Ovary (tissue), 9 donors: ENCODE data around the gene ARHGEF40. TPM values are rescaled to one million over a fixed set of nuclear protein-coding genes. Genes with fewer than 3 reads are reported as not detected.

Experiments
- DNase-seq, 5 donors: peaks; one replicate each; pipeline ENCODE4 v3.0.0-alpha.2; 2019 to 2020
- H3K27ac ChIP-seq, 2 donors: fragments of 200-600 bp; one replicate each; pipeline versions ENCODE4 v1.5.1 to v1.8.0; 2019 to 2022
- H3K27me3 ChIP-seq: fragments of 200-600 bp; one replicate; pipeline ENCODE4 v1.8.0; 2022
- H3K36me3 ChIP-seq: fragments of 200-600 bp; sonication (generic); one replicate; pipeline ENCODE4 v1.5.1; 2019
- H3K4me1 ChIP-seq: one replicate; pipeline ENCODE4 v1.8.1; 2013; ENCODE audit warnings: mild to moderate bottlenecking, moderate library complexity; ENCODE audit not compliant: insufficient read depth
- H3K4me3 ChIP-seq: fragments of 200-600 bp; sonication (generic); one replicate; pipeline ENCODE4 v1.5.1; 2017
- H3K9me3 ChIP-seq, 2 donors: fragments of 200-600 bp in 1 of 2; sonication (generic) in 1 of 2; one replicate each; pipeline versions ENCODE4 v1.5.1 to v1.8.1; 2013 to 2019; ENCODE audit warnings: mild to moderate bottlenecking in 1 of 2, moderate library complexity in 1 of 2
- CTCF ChIP-seq, 3 donors: fragments of 450-650 bp in 2 of 3; fragments of 200-600 bp in 1 of 3; IDR thresholded peaks; one replicate each; pipeline versions ENCODE4 v1.5.1 to v1.8.0; 2016 to 2022; ENCODE audit warnings: antibody characterized with exemption in 3 of 3, mild to moderate bottlenecking in 1 of 3
- EP300 ChIP-seq: sonication (generic); formaldehyde crosslinking; IDR thresholded peaks from one replicate; pipeline ENCODE4 v1.6.1; 2017; ENCODE audit warnings: antibody characterized with exemption
- POLR2A ChIP-seq: fragments of 450-650 bp; IDR thresholded peaks from one replicate; pipeline ENCODE4 v1.6.1; 2017; ENCODE audit warnings: antibody characterized with exemption, mild to moderate bottlenecking, moderate library complexity
- WGBS, 3 donors: extraction: QIAGEN DNeasy Blood & Tissue Kit in 1 of 3; methylation state at CpG; one replicate each; pipeline versions ENCODE4 v1.1.5 to v1.1.7; 2013 to 2017; 5-methylcytosine and 5-hydroxymethylcytosine counted together
- intact Hi-C, 4 donors: fragments of 100-400 bp; cut with DNase I; formaldehyde crosslinking; loops; one replicate each; pipeline versions ENCODE4 v1.11.0 to v1.15.1; 2022 to 2023
- polyA plus RNA-seq, 2 donors: library from polyadenylated mRNA; stranded (reverse); fragments of 200-250 nt in 1 of 2; fragments of 350-450 nt in 1 of 2; fragmentation: Illumina TruSeq in 1 of 2; extraction: RNeasy Lipid Tissue Mini Kit (QIAGEN cat#74804) in 1 of 2; gene quantifications; one replicate each; pipeline ENCODE4 v1.2.3, GENCODE V29; 2013 to 2014
- total RNA-seq, 7 donors: library from RNA; depleted of rRNA in 2 of 7; stranded (reverse); fragments of >200 nt in 2 of 7; fragmentation: NEBNext Ultra II Directional in 3 of 7; extraction: Animal tissue kit (Norgen Biotek cat#: 25700) in 3 of 7; gene quantifications; one replicate each; pipeline versions ENCODE4 v1.1.0 to v1.2.4, GENCODE V29; 2016 to 2023
- donor health status: DM: no; HTN: no; CAD: no; lungs with moderate emphysema.
- donor health status: DM: no; HTN: no; CAD: no.
- donor health status: Bipolar disorder and iron deficiency.
- donor health status: DM: yes; HTN: yes; CAD: no.
- donor health status: DM: no; HTN: no; CAD: no.
- donor health status: DM: yes; HTN: yes; CAD: no.

The ARHGEF40 gene
- total and polyA plus RNA-seq, 9 donors, result 29.8 to 98.3 (median 52.4) TPM

- no peak overlapping the region for H3K4me3 ChIP-seq
- WGBS, 3 donors, result 33 to 40% (median 34%) methylated on average over 6 of the region's 6 CpGs
- H3K27me3 ChIP-seq, result no peaks in the 10 kb centered on the region
- no peaks in the 10 kb centered on the region for H3K9me3 ChIP-seq
- no peak overlapping the region for H3K27ac ChIP-seq
- peaks cover 2% of the 10 kb centered on the region for H3K4me1 ChIP-seq
- no peaks in the 10 kb centered on the region for H3K36me3 ChIP-seq
- no peak for DNase-seq
- TF ChIP-seq EP300 (no peak), POLR2A (no peak), CTCF (IDR thresholded peaks at IDR 0.05) (no peak)
- intact Hi-C loops, result loop anchor here in 1 of 4 donors (10.0 kb wide), 1 partner anchor 411 kb away; the partner anchor contains the start of genes ANG and RNASE4
Observed at GRCh38 chr14:21095430-21096205, 25.5 kb downstream of the ARHGEF40 start.

GRCh38 chr14:21096438-21096837, 26.3 kb downstream of the ARHGEF40 start:
- no peak for DNase-seq
- H3K4me1 ChIP-seq, result peaks cover 2% of the 10 kb centered on the region
- no peaks in the 10 kb centered on the region for H3K36me3 ChIP-seq
- no peak overlapping the region for H3K4me3 ChIP-seq
- WGBS, 3 donors, result 67 to 73% (median 67%) methylated on average over 3 of the region's 3 CpGs
- no peaks in the 10 kb centered on the region for H3K9me3 ChIP-seq
- intact Hi-C loops, result loop anchor here in 1 of 4 donors (10.0 kb wide), 1 partner anchor 412 kb away; the partner anchor contains the start of genes ANG and RNASE4
- H3K27me3 ChIP-seq, result no peaks in the 10 kb centered on the region
- H3K27ac ChIP-seq, result peak overlapping the region; percentile 87 to 100
- TF ChIP-seq EP300 (no peak), CTCF (IDR thresholded peaks at IDR 0.05) (no peak), POLR2A (no peak)

GRCh38 chr14:21096978-21097635, 27.0 kb downstream of the ARHGEF40 start:
- Histone ChIP-seq H3K27me3 (no peaks in the 10 kb centered on the region), H3K4me3 (peak overlapping the region; percentile 71), H3K4me1 (peaks cover 2% of the 10 kb centered on the region), H3K36me3 (no peaks in the 10 kb centered on the region), H3K27ac (peak overlapping the region; percentile 87 to 100), H3K9me3 (no peaks in the 10 kb centered on the region)
- WGBS, 3 donors, result 42 to 49% (median 43%) methylated on average over 10 of the region's 10 CpGs
- intact Hi-C loops, result loop anchor here in 1 of 4 donors (10.0 kb wide), 1 partner anchor 412 kb away; the partner anchor contains the start of genes ANG and RNASE4
- no peak for TF ChIP-seq POLR2A
- DNase-seq, result no peak

- Histone ChIP-seq H3K4me1 (peaks cover 2% of the 10 kb centered on the region), H3K36me3 (no peaks in the 10 kb centered on the region), H3K27me3 (no peaks in the 10 kb centered on the region), H3K27ac (peak overlapping the region; percentile 87 to 100), H3K9me3 (no peaks in the 10 kb centered on the region), H3K4me3 (peak overlapping the region; percentile 71)
- WGBS, 3 donors, result 3 to 7% (median 6%) methylated on average over 7 to 19 of the region's 19 CpGs
- intact Hi-C loops, result loop anchor here in 1 of 4 donors (10.0 kb wide), 1 partner anchor 413 kb away; the partner anchor contains the start of genes ANG and RNASE4
- peak in 3 of 5 donors; percentile 58 to 66 (median 66) for DNase-seq
- no peak for TF ChIP-seq POLR2A
- TF ChIP-seq CTCF (IDR thresholded peaks at IDR 0.05), result no peak
- TF ChIP-seq EP300, result no peak
Observed at GRCh38 chr14:21097636-21098075, 27.6 kb downstream of the ARHGEF40 start.
